Activated T-helper 9 cell treated with anti-CD3 and anti-CD28 coated beads, Interleukin-2, amount 50 U/mL, for 16 hours (primary cell): ENCODE results near the gene GALR3.
A peak's percentile ranks its signal among the peaks of the same experiment; 100 is the strongest.

Experiments used
- DNase-seq: peaks from one replicate; pipeline ENCODE4 v3.0.0-alpha.2; 2020; ENCODE audit warnings: low read depth

The GALR3 gene

GRCh38 chr22:37824674-37825641 is 1.8 kb downstream of the GALR3 start:
- no peak for DNase-seq

GRCh38 chr22:37827056-37827455 is 3.9 kb downstream of the GALR3 start:
- no peak for DNase-seq

DNA sequence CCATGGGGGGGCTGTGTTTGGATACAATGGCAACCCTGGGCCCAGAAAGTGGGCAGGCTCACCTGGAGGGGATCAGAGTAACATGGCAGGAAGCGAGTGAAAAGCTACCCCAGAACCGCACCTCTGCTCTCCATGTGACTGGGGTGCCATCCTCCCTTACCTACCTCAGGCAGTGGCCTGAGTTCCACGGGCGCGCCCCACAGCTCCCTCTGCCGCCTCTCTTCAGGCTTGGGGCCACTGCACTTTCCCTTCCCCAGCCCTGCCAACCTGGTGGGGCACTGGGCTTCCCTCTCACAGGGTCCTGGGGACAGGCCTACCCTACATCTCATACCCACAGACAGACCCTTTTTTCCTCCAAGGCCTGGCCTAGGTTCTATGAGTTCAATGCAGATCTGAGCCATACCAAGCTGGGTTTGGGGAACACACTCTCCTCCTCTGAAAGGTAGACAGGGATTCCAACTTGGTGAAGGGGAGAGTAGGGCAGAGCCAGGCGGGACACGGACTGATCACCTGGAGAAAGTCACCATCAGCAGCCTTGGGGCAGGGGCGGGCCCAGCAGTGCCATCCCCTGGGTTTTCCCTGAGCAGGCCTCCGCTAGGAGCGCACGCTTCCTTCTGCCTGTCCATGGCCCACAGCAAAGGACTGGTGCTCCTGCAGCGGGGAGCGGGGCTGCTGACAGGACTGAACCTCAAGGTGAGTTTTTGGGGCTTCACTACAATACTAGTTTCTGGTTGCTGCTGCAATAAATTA is 7.1 kb downstream of the GALR3 start:
- no peak for DNase-seq

DNA sequence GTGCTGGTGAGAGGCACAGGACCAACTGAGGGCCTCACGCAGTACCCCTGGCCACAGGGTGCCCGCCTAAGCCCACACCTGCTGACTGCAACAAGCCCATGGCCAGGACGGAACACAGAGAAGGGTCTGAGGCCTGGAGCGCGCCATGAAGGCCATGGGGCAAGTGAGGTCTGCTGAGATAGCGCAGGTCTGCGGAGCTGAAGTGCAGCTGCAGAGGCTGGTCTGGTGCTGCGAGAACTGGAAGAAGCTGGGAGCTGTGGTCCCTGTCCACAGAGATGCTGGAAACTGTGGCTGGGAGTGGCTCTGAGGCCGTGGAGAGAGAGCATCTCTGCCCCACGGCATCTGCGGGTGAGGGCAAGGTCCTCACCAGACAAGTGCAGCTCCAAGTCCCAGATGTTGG is 8.3 kb downstream of the GALR3 start:
- DNase-seq: no peak

GRCh38 chr22:37832022-37832857 is 9.1 kb downstream of the GALR3 start:
- DNase-seq: no peak

DNA sequence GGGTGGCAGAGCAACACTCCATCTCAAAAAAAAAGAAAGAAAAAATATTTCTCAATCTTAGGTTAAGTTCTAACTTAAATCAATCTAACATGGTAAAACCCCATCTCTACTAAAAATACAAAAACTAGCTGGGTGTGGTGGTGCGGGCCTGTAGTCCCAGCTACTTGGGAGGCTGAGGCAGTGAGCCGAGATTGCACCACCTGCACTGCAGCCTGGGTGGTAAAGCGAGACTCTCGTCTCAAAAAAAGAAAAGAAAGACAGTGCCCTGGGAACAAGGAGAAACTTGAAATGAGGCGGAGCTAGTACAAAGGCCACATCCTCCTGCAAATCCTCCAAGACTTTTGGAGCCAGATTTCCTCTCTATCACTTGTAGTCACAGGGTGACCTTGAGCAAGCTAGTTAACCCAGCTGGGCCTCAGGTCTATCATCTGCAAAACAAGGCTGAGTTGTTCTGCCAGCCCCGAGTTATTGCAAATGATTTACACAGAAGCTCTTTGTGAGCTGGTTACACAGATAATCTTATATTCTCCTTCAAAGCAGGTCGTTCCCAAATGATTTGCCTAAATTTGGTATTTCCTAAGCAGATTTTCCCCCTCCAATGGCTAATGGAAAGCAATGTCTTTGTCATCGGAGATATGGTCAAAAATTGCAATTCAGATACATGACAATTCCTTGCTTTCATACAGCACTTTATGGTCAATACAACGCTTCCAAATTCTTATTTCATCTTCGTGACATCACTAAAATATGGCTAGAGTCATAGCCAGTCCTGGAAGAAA is 19.0 kb downstream of the GALR3 start:
- DNase-seq: no peak

GRCh38 chr22:37843741-37844089 is 20.5 kb downstream of the GALR3 start:
- peak; percentile 34 for DNase-seq

DNA sequence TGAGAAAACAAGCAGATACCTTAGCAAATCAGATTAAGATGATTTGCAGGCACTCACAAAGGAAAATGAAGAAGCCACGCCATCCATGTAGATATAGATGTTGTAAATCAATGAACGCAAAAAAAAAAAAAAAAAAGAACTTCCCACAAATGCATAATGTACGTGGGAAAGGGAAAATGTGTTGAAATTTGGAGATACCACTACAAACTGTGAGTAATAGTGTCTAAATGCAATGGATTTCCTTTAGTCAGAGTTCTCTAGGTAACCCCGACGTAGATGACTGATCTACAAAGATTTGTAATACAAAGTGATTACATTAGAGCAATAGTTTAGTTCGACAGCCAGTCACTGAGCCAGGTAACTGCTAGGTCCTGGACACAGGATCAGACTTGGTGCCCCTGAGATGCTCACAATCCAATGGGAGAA is 21.7 kb downstream of the GALR3 start:
- no peak for DNase-seq

DNA sequence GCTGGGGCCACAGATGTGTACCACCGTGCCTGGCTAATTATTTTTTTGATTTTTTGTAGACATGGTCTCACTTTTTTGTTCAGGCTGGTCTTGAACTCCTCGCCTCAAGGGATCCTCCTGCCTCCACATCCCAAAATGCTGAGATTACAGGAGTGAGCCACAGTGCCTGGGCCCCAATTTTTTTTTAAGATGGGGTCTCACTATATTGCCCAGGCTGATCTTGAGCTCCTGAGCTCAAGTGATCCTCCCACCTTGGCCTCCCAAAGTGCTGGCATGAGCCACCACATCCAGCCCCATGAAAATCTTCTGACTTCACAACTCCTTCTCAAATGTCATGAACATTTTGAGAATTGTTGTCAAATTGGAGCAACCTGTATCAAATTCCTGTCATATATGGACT is 23.3 kb downstream of the GALR3 start:
- no peak for DNase-seq

GRCh38 chr22:37848587-37849088 is 25.5 kb downstream of the GALR3 start:
- DNase-seq: no peak

DNA sequence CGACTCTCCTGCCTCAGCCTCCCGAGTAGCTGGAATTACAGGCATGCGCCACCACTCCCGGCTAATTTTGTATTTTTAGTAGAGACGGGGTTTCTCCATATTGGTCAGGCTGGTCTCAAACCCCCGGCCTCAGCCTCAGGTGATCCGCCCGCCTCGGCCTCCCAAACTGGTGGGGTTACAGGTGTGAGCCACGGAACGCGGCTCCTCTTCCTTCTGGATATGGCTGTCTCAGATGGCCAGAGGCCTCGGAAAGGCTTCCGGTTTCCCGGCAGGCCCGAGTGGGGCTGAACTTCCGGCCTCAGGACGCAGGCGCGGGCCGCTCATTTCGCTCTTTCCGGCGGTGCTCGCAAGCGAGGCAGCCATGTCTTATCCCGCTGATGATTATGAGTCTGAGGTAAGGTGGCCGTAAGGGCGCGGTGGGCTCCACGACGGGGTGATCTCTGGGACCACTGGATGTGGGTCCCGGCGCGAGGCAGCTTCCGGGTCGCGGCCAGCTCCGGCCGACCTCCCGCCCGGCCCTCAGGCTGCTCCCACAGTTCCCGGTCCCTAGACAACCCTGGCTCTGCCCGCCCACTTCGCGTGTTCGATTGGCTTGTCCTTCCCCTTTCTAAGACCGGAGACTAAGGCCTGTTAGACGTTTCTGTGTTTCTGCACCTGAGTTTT is 26.0 kb downstream of the GALR3 start, which contains the start of gene EIF3L:
Gene EIF3L (plus strand): TSS at position 331 of the 663 bp plus-strand sequence. CDS start 31 bp downstream, at position 362.
- DNase-seq: peak; percentile 83

GRCh38 chr22:37850801-37851200 is 27.6 kb downstream of the GALR3 start:
- DNase-seq: no peak

GRCh38 chr22:37852418-37852817 is 29.2 kb downstream of the GALR3 start:
- no peak for DNase-seq

GRCh38 chr22:37854946-37855345 is 31.8 kb downstream of the GALR3 start:
- DNase-seq: no peak

GRCh38 chr22:37855462-37855861 is 32.3 kb downstream of the GALR3 start:
- no peak for DNase-seq

- DNase-seq: no peak
These were observed 37.7 kb downstream of the GALR3 start for GRCh38 chr22:37860796-37861421.

DNA sequence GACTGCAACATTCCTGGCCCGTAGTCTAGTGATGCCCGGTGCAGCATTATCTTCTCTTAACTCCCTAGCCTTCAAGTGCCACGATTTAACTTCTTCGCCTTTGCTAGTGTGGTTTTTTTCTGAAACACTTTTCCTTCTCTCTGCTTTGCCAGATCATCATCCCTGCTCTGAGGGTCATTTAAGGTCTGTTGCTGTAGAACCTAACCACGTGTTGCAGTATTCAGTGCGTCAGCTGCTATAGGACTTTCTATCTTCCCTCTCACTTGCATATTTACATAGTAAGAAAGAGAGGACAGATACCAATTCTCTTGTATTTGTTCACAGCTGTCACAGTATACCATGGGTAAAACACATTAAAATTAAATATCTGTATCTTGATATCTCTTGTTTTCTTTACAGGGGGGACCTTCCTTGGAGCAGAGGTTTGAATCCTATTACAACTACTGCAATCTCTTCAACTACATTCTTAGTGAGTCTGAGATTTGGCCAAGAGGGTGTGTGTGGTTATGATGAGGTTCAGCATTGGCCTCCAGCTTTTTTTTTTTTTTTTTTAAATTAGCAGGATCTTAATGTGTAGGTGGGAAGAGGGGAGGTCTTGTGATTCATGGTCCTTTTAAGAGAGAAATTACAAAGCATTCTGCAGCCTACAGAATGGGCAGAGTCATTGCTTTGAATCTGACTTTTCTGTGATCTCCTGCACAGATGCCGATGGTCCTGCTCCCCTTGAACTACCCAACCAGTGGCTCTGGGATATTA is 39.6 kb downstream of the GALR3 start:
- DNase-seq: no peak

DNA sequence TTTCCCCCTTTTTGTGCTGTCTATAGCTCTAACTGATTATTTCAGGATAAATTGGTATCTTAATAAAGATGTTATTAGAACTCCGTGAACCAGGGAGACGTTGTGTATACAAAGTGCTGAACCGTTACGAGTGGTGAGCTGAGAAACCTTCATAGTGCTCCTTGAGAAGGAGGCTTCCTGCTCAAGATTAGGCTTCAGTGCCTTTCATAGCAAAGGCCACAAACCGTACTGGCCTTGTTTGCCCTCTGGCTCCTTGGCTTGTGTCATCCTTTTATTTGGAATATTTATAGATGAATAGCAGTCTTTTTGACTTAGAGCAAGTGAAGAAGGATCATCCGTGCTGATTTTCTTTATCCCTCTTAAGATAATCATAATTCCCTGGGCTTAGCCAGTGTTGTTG is 42.3 kb downstream of the GALR3 start:
- no peak for DNase-seq

GRCh38 chr22:37870273-37870672 is 47.1 kb downstream of the GALR3 start:
- no peak for DNase-seq
